ENCODE measurements around the gene GPR107.

GPR107 gene

DNA sequence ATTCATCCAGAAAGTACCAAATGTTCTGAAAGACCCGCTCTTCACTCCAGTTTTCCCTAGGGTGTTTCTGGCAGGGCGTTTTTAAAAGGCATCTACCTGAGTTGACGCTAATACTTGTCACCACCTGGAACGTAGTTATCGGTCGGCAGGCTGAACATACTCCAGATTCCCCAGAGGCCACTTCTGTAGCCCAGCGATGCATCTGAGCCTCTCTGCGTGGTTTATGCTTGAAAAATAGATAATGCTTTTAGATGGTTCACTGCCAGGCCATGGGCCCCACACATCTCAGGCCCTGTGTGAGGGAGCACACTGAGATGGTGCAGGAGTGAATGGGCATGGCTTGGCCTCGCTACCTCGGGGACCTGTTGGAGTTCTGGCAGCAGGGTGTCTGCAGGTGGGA is 85.5 kb downstream of the GPR107 start:
- Histone ChIP-seq H3K9ac (ENCODE audit: low read length) (no peak overlapping the region), H3K27me3 (ENCODE audit: control insufficient read depth, insufficient read depth, low read length) (no peaks in the 10 kb centered on the region), H3K4me3 (ENCODE audit: low read length) (no peak overlapping the region), H3K4me1 (ENCODE audit: control insufficient read depth, insufficient read depth, low read length) (peaks cover 33% of the 10 kb centered on the region), H3K27ac (ENCODE audit: low read depth, low read length) (peak overlapping the region; percentile 92), H3K36me3 (ENCODE audit: control insufficient read depth, insufficient read depth, low read length) (no peaks in the 10 kb centered on the region)

DNA sequence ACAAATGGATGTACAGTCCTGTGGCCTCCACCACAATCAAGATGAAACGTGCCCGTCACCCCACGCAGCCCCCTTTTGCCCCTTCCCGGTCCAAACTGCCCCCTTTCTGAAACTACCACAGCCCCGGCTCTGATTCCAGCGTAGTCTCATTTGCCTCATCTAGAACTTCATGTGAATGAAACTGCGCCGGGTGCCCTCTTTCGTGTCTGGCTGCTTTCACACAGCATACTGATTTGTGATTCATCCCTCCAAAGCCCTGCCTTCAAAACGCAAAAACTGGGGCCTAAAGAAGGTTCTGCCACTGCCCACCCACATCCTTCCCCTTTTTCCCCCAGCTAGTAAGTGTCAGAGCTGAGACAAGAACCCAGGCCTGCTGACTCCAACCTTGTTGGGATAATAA is 87.0 kb downstream of the GPR107 start:
- H3K27ac ChIP-seq (ENCODE audit: low read depth, low read length): peak overlapping the region; percentile 92
- peaks cover 38% of the 10 kb centered on the region for H3K4me1 ChIP-seq (ENCODE audit: control insufficient read depth, insufficient read depth, low read length)
- H3K4me3 ChIP-seq (ENCODE audit: low read length): no peak overlapping the region
- no peak overlapping the region for H3K9ac ChIP-seq (ENCODE audit: low read length)
- H3K27me3 ChIP-seq (ENCODE audit: control insufficient read depth, insufficient read depth, low read length): no peaks in the 10 kb centered on the region
- no peaks in the 10 kb centered on the region for H3K36me3 ChIP-seq (ENCODE audit: control insufficient read depth, insufficient read depth, low read length)

DNA sequence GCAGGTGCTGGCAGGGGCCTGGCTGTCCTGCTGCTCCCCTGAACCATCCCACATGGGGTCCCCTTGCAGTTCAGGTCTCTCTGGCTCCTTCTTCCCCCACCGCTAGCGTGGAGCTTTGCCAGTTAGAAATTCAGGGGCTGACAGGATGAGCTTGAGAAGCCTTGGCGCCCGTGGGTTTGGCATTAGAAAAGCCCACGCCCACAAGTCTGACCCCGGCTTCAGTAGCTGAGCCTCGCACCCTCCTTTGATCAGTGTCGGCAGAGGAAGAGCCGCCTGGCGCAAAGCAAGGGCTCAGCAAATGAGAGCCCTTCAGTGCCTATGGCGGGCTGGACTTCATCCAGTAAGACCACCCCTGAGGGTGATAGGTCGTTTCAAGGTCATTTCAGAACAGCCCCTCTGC is 88.3 kb downstream of the GPR107 start:
- H3K4me1 ChIP-seq (ENCODE audit: control insufficient read depth, insufficient read depth, low read length): peaks cover 38% of the 10 kb centered on the region
- no peak overlapping the region for H3K4me3 ChIP-seq (ENCODE audit: low read length)
- H3K27me3 ChIP-seq (ENCODE audit: control insufficient read depth, insufficient read depth, low read length): peaks cover 2% of the 10 kb centered on the region
- H3K36me3 ChIP-seq (ENCODE audit: control insufficient read depth, insufficient read depth, low read length): no peaks in the 10 kb centered on the region
- peak overlapping the region; percentile 92 for H3K27ac ChIP-seq (ENCODE audit: low read depth, low read length)
- no peak overlapping the region for H3K9ac ChIP-seq (ENCODE audit: low read length)

DNA sequence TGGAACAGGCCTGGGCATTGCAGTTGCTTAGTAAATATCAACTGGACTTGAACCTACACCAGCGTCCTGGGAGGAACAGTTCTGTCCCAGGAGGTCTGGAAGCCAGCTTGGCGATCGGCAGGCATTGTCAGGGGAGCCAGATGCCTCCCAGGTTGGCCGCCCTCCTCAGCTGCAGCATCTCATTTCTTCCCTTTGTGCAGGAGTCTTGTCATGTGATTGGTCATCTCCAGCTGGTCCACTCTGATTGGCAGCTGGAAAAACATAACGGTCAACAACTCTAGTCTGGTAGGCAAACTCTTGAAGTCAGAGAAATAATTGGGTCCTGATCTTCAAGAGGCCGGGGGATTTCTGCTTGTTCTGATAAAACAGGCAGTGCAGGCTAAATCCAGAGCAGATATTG is 88.9 kb downstream of the GPR107 start:
- H3K27me3 ChIP-seq (ENCODE audit: control insufficient read depth, insufficient read depth, low read length): peaks cover 2% of the 10 kb centered on the region
- H3K27ac ChIP-seq (ENCODE audit: low read depth, low read length): peak overlapping the region; percentile 92
- peaks cover 36% of the 10 kb centered on the region for H3K4me1 ChIP-seq (ENCODE audit: control insufficient read depth, insufficient read depth, low read length)
- H3K36me3 ChIP-seq (ENCODE audit: control insufficient read depth, insufficient read depth, low read length): no peaks in the 10 kb centered on the region
- H3K4me3 ChIP-seq (ENCODE audit: low read length): no peak overlapping the region
- no peak overlapping the region for H3K9ac ChIP-seq (ENCODE audit: low read length)

DNA sequence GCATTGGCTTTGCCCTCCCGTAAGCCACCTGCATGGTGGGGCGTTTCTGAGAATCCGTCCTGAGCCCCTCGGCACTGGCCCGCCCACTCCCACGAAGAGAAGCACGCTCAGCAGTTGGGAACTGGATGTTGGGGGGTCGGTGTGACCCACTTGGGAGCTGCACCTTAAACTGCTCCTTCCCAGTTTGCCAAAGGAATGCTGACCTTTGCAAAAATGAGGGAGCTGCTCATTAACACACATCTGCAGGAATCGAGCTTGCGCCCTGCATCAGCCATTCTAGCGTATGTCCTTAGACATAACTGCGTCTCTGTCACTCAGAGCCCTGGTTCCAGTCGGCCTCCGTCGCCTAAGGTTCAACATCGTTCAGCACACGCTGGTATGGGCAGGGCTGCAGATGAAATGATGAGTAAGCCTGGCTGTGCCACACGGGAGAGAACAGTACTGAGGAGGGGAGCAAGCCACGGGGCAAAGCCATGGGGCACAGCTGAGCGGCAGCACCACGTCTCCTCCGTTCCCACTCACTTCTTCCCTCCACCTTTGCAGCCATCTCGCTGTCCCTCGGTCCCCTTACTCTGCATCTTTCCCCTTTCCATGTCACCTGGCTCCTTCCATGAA is 89.7 kb downstream of the GPR107 start:
- Histone ChIP-seq H3K9ac (ENCODE audit: low read length) (no peak overlapping the region), H3K4me1 (ENCODE audit: control insufficient read depth, insufficient read depth, low read length) (peaks cover 30% of the 10 kb centered on the region), H3K36me3 (ENCODE audit: control insufficient read depth, insufficient read depth, low read length) (no peaks in the 10 kb centered on the region), H3K27ac (ENCODE audit: low read depth, low read length) (peak overlapping the region; percentile 92), H3K4me3 (ENCODE audit: low read length) (no peak overlapping the region), H3K27me3 (ENCODE audit: control insufficient read depth, insufficient read depth, low read length) (peaks cover 2% of the 10 kb centered on the region)

DNA sequence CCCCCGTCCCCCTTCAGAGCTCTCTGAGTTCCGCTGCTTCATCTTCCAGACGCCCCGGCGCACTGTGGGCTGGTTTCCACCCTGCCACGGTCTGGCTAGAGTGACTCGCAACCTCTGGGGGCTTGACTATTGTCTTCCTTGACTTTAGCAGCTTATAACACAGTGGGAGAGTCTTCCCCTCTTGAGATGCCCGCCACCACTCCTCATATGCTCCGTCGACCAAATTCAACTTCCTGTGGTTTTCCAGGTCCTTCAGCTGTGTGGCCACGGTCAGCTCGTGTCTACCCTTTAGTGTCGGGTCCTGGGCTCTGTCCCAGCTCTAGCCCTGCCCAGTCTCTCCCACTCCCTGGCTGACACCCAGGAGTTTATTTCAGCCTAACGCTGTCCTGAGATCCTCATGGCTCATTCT is 90.3 kb downstream of the GPR107 start:
- Histone ChIP-seq H3K9ac (ENCODE audit: low read length) (no peak overlapping the region), H3K36me3 (ENCODE audit: control insufficient read depth, insufficient read depth, low read length) (no peaks in the 10 kb centered on the region), H3K4me3 (ENCODE audit: low read length) (no peak overlapping the region), H3K27ac (ENCODE audit: low read depth, low read length) (peak overlapping the region; percentile 66), H3K27me3 (ENCODE audit: control insufficient read depth, insufficient read depth, low read length) (peaks cover 2% of the 10 kb centered on the region), H3K4me1 (ENCODE audit: control insufficient read depth, insufficient read depth, low read length) (peaks cover 24% of the 10 kb centered on the region)

DNA sequence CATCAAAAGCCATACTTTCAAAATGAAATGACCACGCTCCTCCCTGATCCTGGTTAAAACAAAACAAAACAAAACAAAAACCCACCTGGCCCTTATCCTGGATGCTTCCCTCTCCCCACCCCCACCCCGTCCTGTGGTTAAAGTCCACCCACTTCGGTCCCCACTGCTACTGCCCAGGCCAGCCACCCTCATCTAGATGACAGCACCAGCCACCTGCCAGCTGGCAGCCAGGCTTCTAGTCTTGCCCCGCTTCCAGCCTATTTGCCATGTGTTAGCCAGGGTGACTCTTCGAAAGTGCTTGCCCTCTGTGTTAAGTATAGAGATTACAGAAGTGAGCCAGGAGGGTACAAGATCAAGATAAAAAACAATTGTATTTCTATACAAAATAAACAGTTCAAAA is 91.0 kb downstream of the GPR107 start:
- Histone ChIP-seq H3K4me3 (ENCODE audit: low read length) (no peak overlapping the region), H3K36me3 (ENCODE audit: control insufficient read depth, insufficient read depth, low read length) (no peaks in the 10 kb centered on the region), H3K27ac (ENCODE audit: low read depth, low read length) (peak overlapping the region; percentile 48), H3K9ac (ENCODE audit: low read length) (no peak overlapping the region), H3K27me3 (ENCODE audit: control insufficient read depth, insufficient read depth, low read length) (peaks cover 2% of the 10 kb centered on the region), H3K4me1 (ENCODE audit: control insufficient read depth, insufficient read depth, low read length) (peaks cover 17% of the 10 kb centered on the region)

DNA sequence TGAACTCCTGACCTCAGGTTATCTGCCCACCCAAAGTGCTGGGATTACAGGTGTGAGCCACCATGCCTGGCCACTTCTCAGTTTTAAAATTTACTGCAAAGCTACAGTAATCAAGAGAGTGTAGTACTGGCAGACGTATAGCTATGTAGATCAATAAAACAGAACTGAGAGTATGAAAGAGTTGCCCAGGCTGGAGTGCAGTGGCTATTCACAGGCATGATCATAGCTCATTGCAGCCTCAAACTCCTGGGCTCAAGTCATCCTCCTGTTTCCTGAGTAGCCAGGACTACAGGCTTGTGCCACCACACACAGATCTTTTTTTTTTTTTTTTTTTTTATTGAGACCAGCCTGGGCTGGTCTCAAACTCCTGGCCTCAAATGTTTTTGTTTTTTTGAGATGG is 92.0 kb downstream of the GPR107 start:
- peaks cover 2% of the 10 kb centered on the region for H3K27me3 ChIP-seq (ENCODE audit: control insufficient read depth, insufficient read depth, low read length)

DNA sequence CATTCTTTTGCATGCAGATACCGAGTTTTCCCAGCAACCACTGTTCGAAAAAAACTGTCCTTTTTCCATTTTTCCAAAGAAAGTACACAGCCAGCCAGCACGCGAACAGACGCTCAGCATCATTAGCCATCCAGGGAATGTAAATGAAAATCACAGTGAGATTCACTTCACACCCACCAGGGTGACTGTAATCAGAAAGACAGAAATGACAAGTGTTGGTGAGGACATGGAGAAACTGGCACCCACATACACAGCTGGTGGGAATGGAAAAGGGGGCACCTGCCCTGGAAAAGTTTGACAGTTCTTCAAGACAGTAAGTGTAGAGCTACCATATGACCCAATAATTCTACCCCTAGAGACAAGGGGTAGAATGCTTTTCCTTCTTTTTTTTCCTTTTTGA is 93.5 kb downstream of the GPR107 start:
- no peaks in the 10 kb centered on the region for H3K36me3 ChIP-seq (ENCODE audit: control insufficient read depth, insufficient read depth, low read length)
- no peak overlapping the region for H3K4me3 ChIP-seq (ENCODE audit: low read length)
- H3K27ac ChIP-seq (ENCODE audit: low read depth, low read length): no peak overlapping the region
- no peak overlapping the region for H3K9ac ChIP-seq (ENCODE audit: low read length)
- H3K4me1 ChIP-seq (ENCODE audit: control insufficient read depth, insufficient read depth, low read length): peaks cover 11% of the 10 kb centered on the region
- H3K27me3 ChIP-seq (ENCODE audit: control insufficient read depth, insufficient read depth, low read length): peaks cover 2% of the 10 kb centered on the region

More for the DNA sequence above, 92.0 kb downstream of the GPR107 start:
- Histone ChIP-seq H3K4me3 (ENCODE audit: low read length) (no peak overlapping the region), H3K9ac (ENCODE audit: low read length) (no peak overlapping the region), H3K36me3 (ENCODE audit: control insufficient read depth, insufficient read depth, low read length) (no peaks in the 10 kb centered on the region), H3K4me1 (ENCODE audit: control insufficient read depth, insufficient read depth, low read length) (peaks cover 13% of the 10 kb centered on the region), H3K27ac (ENCODE audit: low read depth, low read length) (no peak overlapping the region)

DNA sequence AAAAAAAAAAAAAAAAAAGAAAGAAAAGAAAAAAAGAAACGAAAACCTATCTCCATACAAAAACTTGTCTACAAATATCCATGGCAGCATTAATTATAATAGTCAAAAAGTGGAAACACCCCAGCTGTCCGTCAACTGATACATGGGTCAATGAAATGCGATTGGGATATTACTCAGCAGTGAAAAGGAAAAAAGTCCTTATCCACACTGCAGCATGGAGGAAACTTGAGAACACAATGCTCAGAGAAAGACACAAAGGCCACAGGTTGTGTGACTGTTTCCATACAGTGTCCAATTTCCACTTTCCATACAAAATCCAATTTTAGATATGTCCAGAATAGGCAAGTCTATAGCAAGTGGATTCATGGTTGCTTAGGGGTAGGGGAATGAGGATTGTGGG is 94.2 kb downstream of the GPR107 start:
- no peaks in the 10 kb centered on the region for H3K36me3 ChIP-seq (ENCODE audit: control insufficient read depth, insufficient read depth, low read length)

DNA sequence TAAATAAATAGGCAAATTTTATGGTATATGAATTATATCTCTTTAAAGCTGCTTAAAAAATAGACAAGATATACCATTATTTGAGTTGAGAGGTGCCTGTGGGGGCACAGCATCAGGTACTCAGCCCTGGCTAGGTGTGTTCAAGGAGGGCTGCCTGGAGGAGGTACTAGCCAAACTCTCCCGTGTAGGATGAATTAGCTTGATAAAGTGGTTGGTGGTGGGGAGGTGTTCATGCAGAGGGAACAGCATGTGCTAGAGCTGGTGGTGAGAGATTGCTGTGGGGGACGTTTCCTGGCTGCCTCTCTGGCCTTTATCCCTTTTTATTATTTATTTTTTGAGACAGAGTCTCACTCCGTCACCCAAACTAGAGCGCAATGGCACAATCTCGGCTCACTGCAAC is 95.3 kb downstream of the GPR107 start:
- peaks cover 2% of the 10 kb centered on the region for H3K27me3 ChIP-seq (ENCODE audit: control insufficient read depth, insufficient read depth, low read length)

More for the DNA sequence above, 94.2 kb downstream of the GPR107 start:
- Histone ChIP-seq H3K9ac (ENCODE audit: low read length) (no peak overlapping the region), H3K27me3 (ENCODE audit: control insufficient read depth, insufficient read depth, low read length) (peaks cover 2% of the 10 kb centered on the region), H3K4me1 (ENCODE audit: control insufficient read depth, insufficient read depth, low read length) (peaks cover 11% of the 10 kb centered on the region), H3K27ac (ENCODE audit: low read depth, low read length) (no peak overlapping the region), H3K4me3 (ENCODE audit: low read length) (no peak overlapping the region)

DNA sequence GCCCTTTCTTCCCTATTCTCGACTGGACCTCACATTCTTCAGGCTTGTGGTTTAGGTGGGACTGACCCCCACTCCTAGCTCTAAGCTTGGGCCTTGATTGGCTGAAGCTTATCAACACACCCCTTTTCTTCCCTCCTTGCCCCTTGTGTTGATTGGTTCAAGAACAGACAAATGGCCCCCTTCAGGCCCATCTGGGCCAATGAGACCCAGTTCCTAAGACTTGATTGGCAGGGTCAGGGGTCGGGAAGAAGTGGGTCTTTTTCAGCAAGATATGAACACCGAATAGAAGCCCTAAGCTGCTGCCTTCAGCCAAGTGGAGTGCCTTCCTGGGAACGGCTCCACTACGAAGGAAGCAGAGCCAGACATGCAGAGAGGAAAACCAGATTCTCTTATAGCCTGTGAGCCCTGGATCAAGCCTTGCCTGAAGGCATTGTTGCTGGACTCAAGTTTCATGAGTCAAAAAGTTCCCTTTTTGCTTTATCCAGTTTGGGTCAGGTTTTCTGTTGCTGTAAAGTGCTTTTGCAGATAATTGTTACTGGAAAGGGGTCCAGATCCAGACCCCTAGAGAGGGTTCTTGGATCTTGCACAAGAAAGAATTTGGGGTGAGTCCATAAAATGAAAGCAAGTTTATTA is 96.1 kb downstream of the GPR107 start:
- H3K4me1 ChIP-seq (ENCODE audit: control insufficient read depth, insufficient read depth, low read length): peaks cover 1% of the 10 kb centered on the region
- no peak overlapping the region for H3K4me3 ChIP-seq (ENCODE audit: low read length)
- H3K36me3 ChIP-seq (ENCODE audit: control insufficient read depth, insufficient read depth, low read length): no peaks in the 10 kb centered on the region
- H3K27ac ChIP-seq (ENCODE audit: low read depth, low read length): no peak overlapping the region
- peaks cover 2% of the 10 kb centered on the region for H3K27me3 ChIP-seq (ENCODE audit: control insufficient read depth, insufficient read depth, low read length)
- H3K9ac ChIP-seq (ENCODE audit: low read length): no peak overlapping the region

More for the DNA sequence above, 95.3 kb downstream of the GPR107 start:
- Histone ChIP-seq H3K27ac (ENCODE audit: low read depth, low read length) (no peak overlapping the region), H3K36me3 (ENCODE audit: control insufficient read depth, insufficient read depth, low read length) (no peaks in the 10 kb centered on the region), H3K4me1 (ENCODE audit: control insufficient read depth, insufficient read depth, low read length) (peaks cover 6% of the 10 kb centered on the region), H3K4me3 (ENCODE audit: low read length) (no peak overlapping the region), H3K9ac (ENCODE audit: low read length) (no peak overlapping the region)

DNA sequence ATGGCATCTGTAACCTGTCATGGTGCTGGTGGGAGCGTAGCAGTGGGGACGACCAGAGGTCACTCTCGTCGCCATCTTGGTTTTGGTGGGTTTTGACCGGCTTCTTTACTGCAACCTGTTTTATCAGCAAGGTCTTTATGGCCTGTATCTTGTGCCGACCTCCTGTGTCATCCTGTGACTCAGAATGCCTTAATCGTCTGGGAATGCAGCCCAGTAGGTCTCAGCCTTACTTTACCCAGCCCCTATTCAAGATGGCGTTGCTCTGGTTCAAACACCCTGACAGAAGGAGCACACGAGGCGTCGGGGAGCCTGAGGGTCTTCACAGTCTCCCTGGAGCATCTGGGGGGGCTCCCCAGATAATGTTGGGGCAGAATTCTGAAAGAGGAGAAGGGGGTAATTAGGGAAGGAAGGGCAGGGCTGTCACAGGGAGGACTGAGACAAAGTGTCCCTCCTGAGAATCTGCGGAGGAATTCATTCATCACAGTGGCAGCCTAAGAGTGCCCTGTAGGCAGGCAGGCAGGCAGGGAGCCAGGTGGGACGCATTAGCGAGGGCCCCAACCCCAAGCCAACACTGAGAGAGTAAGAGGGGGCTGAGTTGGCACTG is 97.2 kb downstream of the GPR107 start:
- Histone ChIP-seq H3K36me3 (ENCODE audit: control insufficient read depth, insufficient read depth, low read length) (no peaks in the 10 kb centered on the region), H3K27ac (ENCODE audit: low read depth, low read length) (no peak overlapping the region)

More for the DNA sequence above, 97.2 kb downstream of the GPR107 start:
- H3K9ac ChIP-seq (ENCODE audit: low read length): no peak overlapping the region
- no peak overlapping the region for H3K4me3 ChIP-seq (ENCODE audit: low read length)
- H3K4me1 ChIP-seq (ENCODE audit: control insufficient read depth, insufficient read depth, low read length): no peaks in the 10 kb centered on the region
- H3K27me3 ChIP-seq (ENCODE audit: control insufficient read depth, insufficient read depth, low read length): peaks cover 2% of the 10 kb centered on the region

Measured in rectal smooth muscle tissue (tissue), 1 donor.